Astrocyte of the spinal cord (primary cell): Measurements from ENCODE around the gene UBE2F.

Experiments used
- DNase-seq: peaks from one replicate; pipeline ENCODE4 v3.0.0; 2011; ENCODE audit warnings: low read depth, low spot score
- H3K4me3 ChIP-seq: 2 replicates; pipeline ENCODE4 v1.5.1; 2011; ENCODE audit warnings: low read depth, mild to moderate bottlenecking, low read length, moderate library complexity
- in situ Hi-C: cut with HindIII; loops from 2 replicates; pipeline ENCODE4 v1.10.0; 2017; ENCODE audit warnings: low sequenced_read_pairs
- TF ChIP-seq, protein P1 (sequence below): IDR thresholded peaks from 2 replicates; pipeline ENCODE4 v1.5.1; 2012; ENCODE audit warnings: low read depth, mild to moderate bottlenecking, low read length, inconsistent platforms

The UBE2F gene

DNA sequence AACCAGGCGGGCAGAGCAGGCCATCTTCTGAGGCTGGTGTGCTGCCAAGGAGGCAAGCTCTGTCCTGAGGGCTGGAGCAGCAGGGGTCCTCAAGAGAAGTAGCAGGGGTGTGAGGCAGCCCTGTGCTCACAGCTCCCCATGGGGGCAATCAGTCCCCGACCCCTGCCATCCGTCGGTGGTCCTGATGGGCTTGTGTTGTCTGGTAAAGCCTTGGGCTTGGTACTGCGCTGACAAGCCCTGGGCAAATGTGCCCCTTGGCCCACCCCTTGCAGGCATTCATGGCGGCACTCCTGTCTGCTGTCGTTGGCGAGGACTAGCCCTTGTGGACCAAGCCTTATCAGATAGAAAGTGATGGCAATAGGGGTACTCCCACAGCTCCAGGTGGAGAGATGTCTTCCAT, 71.4 kb downstream of the UBE2F start:
- TF ChIP-seq, protein P1, sequence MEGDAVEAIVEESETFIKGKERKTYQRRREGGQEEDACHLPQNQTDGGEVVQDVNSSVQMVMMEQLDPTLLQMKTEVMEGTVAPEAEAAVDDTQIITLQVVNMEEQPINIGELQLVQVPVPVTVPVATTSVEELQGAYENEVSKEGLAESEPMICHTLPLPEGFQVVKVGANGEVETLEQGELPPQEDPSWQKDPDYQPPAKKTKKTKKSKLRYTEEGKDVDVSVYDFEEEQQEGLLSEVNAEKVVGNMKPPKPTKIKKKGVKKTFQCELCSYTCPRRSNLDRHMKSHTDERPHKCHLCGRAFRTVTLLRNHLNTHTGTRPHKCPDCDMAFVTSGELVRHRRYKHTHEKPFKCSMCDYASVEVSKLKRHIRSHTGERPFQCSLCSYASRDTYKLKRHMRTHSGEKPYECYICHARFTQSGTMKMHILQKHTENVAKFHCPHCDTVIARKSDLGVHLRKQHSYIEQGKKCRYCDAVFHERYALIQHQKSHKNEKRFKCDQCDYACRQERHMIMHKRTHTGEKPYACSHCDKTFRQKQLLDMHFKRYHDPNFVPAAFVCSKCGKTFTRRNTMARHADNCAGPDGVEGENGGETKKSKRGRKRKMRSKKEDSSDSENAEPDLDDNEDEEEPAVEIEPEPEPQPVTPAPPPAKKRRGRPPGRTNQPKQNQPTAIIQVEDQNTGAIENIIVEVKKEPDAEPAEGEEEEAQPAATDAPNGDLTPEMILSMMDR, result no peak
- DNase-seq, result no peak
- in situ Hi-C loops, result no loop called here
- H3K4me3 ChIP-seq, result no peak overlapping the region

DNA sequence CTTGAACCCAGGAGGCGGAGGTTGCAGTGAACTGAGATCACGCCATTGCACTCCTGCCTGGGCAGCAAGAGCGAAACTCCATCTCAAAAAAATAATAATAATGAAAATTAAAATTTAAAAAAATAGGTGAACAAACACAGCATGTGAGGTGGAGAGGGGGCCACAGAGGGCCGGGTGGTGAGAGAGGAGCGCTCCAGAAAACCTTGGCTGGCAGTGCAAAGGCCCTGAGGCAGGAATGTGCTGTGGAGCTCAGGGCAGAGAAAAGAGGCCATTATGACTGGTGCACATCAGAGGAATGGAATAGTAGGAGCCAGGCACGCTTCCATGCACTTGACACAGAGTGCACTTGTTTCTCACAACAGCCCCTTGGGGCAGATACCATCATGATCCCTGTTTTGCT, 72.3 kb downstream of the UBE2F start:
- no peak for DNase-seq
- in situ Hi-C loops, result no loop called here
- no peak overlapping the region for H3K4me3 ChIP-seq
- TF ChIP-seq, protein P1, result no peak

DNA sequence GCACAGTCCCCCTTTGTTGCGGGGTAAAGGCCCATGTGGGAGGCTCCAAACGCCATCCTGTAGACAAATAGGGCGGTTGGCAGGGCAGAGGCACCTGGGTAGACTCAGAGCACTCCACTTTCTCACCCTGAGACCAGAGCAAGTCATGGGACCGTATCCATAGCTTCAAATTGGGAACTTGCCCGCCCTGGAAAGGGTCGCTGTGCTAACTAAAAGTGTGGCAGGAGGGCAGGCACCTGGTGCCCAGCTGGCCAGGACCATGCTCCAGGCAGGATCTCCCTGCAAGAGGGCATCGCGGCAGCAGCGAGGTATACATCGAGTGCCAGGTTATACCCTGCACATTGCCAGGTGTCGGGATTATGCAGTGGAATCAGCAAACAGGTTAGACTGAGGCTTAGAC, 73.2 kb downstream of the UBE2F start:
- in situ Hi-C loops, result no loop called here
- TF ChIP-seq, protein P1, result no peak
- no peak for DNase-seq
- no peak overlapping the region for H3K4me3 ChIP-seq

DNA sequence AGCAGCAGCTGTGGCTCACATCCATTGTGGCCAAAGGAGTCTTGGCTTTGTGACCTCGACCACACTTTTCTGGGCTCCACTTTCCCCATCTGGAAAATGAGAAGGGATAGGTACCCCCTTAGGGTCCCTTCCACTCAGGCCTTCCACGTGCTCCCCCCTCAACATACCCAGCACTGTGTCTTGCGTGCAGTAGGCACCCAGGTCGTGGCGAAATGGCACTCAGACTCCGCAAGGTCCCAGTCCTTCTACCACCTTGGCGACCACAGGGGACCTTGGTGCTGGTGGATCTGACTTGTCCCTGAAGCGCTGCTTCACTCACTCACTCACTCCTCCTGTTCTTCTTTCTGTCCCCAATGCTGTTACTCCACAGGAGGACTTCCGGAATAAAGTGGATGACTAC, 74.1 kb downstream of the UBE2F start:
- H3K4me3 ChIP-seq, result no peak overlapping the region
- TF ChIP-seq, protein P1, result no peak
- in situ Hi-C loops, result no loop called here
- DNase-seq, result no peak

DNA sequence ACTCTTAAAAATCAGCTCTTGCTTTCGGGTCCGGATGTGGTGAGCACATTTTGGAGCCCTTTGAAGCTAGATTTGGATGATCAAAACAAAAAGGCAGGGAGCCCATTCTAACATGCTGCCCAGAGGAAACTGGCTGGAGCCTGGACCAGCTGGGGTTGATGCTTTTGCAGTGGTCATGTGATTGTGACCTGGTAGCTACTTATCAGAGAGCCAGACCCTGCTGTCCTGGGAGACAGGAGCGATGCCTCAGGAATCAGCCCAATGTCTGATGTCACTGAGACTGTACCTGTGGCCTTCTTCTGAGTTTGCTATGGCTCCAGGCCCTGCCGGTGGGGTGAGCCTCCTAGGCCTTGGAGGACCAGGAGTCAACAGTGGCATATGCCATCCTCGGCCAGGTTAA, 75.3 kb downstream of the UBE2F start:
- TF ChIP-seq, protein P1, result no peak
- H3K4me3 ChIP-seq, result no peak overlapping the region
- no peak for DNase-seq
- in situ Hi-C loops, result no loop called here

DNA sequence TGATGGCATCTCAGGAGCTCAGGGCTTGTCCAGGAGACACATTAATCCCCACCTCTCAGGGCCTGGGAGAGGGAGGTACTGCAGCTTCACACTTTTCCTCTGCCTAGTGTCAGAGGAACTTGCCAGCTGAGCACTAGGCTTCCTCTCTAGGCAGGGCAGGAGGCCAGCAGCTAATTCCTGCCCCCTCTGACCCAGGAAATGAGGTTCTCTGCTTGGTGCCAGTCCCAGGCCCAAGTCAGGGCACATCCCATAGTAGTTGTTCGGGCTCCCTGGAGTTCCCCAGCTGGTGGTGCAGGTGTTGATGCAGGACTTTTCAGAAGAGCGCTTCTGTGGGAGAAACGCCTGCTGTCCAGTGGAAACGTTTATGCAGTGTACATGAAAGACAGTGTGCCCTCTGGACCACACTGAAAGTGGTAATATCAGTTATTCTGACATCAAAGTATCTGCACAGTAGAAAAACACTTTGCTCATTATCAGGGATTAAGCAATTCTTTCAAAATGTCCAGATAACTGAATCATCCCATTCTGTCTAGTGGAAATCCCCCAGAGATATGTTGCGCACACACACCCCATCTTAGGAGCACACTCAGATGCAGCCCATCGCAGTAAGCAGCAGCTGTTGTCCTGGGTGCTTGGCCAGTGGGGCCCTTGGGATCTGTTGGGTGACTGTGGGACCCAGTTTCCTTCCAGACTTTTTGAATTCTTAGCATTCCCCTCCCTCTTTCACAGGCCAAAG, 76.2 kb downstream of the UBE2F start:
- DNase-seq, result no peak
- TF ChIP-seq, protein P1, result no peak
- no peak overlapping the region for H3K4me3 ChIP-seq
- in situ Hi-C loops, result no loop called here

DNA sequence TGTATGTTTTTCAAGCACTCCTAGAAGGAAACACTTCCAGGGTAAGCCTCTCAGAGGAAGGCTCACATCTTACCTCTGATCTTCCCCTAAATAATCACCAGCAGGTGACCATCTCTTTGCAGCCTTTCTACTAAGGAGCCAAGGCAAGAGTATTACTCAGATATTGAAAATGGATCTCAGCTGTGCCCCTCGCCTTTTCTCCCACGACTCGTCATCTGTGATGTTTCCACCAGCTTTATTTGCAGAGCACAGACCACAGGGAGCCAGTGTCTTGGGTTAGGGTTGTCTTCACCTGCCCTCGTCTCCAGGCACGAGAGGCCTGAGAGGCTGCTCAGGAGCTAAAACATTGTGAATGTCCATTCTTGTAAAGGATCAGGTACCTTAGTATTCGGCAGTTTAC, 77.0 kb downstream of the UBE2F start:
- TF ChIP-seq, protein P1, result no peak
- H3K4me3 ChIP-seq, result no peak overlapping the region
- no peak for DNase-seq
- in situ Hi-C loops, result no loop called here
